ENCODE data around the gene OR8D2. TPM values are rescaled to one million over a fixed set of nuclear protein-coding genes. Genes with fewer than 3 reads are reported as not detected.

Gene OR8D2
- total and polyA plus RNA-seq, 2 of the 4 experiments (the other 2 are of a cell fraction), result not detected

DNA sequence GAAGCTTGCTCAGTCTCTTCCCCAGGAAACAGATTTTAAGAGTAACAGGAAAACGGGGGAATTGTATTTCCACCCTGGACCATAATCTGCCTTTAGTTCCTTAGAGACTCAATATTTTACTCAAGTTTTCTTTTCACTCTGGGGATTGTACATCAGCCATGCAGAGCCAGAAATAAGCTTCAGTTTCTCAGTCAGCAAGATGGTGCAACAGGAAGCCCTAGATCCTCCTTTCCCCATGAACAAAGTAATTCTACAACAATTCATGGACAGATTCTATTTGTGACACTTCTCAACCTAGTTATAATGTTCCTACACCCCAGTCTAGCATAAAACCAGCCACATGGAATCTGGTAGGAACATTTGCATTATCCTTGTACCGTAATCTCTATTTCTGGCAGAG lies 39.6 kb upstream of the OR8D2 start:
- Histone ChIP-seq H3K4me2 (ENCODE audit: low read depth, low read length) (no peak overlapping the region), H3K4me1 (ENCODE audit: control insufficient read depth, insufficient read depth, low read length) (no peaks in the 10 kb centered on the region), H3K79me1 (ENCODE audit: low read depth in 1 of 2, low read length in 2 of 2) (no peaks in the 10 kb centered on the region), H3K18ac (ENCODE audit: low read depth, low read length) (no peak overlapping the region), H4K91ac (ENCODE audit: insufficient read depth, low read depth, low read length) (no peak overlapping the region), H3K4me3 (ENCODE audit: insufficient read depth, low read depth, low read length) (no peak overlapping the region), H2BK20ac (ENCODE audit: low read depth, low read length) (no peak overlapping the region), H3K4ac (ENCODE audit: low read depth, low read length) (no peak overlapping the region), H2BK120ac (ENCODE audit: low read depth, low read length) (no peak overlapping the region), H3K56ac (ENCODE audit: extremely low read depth, insufficient read depth, low read length) (no peak overlapping the region), H2AK9ac (replicated peaks; ENCODE audit: low read depth, low read length, poor library complexity) (no peak overlapping the region), H3K14ac (replicated peaks; ENCODE audit: low read depth, low read length) (no peak overlapping the region), H3K27me3 (ENCODE audit: control insufficient read depth, insufficient read depth, low read length) (no peaks in the 10 kb centered on the region), H4K5ac (ENCODE audit: low read depth, low read length) (no peak overlapping the region), H2BK15ac (ENCODE audit: low read depth, low read length) (no peak overlapping the region), H2AK5ac (ENCODE audit: low read depth, low read length) (no peak overlapping the region), H2BK5ac (ENCODE audit: low read depth, low read length, poor library complexity, severe bottlenecking) (no peak overlapping the region), H2AFZ (replicated peaks; ENCODE audit: low read length, poor library complexity) (no peak overlapping the region), H3K36me3 (ENCODE audit: control insufficient read depth, insufficient read depth, low read length) (no peaks in the 10 kb centered on the region), H4K20me1 (ENCODE audit: insufficient read depth, low read length) (no peaks in the 10 kb centered on the region), H3K27ac (ENCODE audit: insufficient read depth, low read length) (no peak overlapping the region), H3K9me3 (ENCODE audit: control insufficient read depth, insufficient read depth, low read length) (no peaks in the 10 kb centered on the region), H3K9ac (ENCODE audit: low read depth, low read length) (no peak overlapping the region), H3K9me1 (ENCODE audit: insufficient read depth, low read length) (no peaks in the 10 kb centered on the region), H3K23ac (ENCODE audit: low read depth, low read length) (no peak overlapping the region), H4K8ac (ENCODE audit: low read depth in 2 of 2, low read length in 2 of 2) (no peak overlapping the region)
- in situ Hi-C loops (cut with MboI; ENCODE audit: low sequenced_read_pairs) (no loop called here), dilution Hi-C loops (cut with HindIII; ENCODE audit: low sequenced_read_pairs, unreplicated experiment) (no loop called here), intact Hi-C loops (cut with micrococcal nuclease) (no loop called here)
- ChIA-PET CTCF (interaction anchor here (0.7 kb wide), 1 partner anchor 300 kb away, joined by 6 read pairs; no protein-coding TSS in a partner anchor), POLR2A (ENCODE audit: unreplicated experiment) (no interaction called here)
- ATAC-seq (ENCODE audit: low read depth), result no peak
- no TSS peak for BruUV-seq (replicated peaks)
- no peak for DNase-seq
- TF ChIP-seq RFX5 (IDR thresholded peaks at IDR 0.05; ENCODE audit: low read depth, low read length) (no peak), MAZ (IDR thresholded peaks at IDR 0.05; ENCODE audit: borderline replicate concordance, low read depth, low read length) (no peak), RCOR1 (IDR thresholded peaks at IDR 0.05; ENCODE audit: insufficient replicate concordance, low read length) (no peak), CEBPB (IDR thresholded peaks at IDR 0.05; ENCODE audit: low read depth, low read length) (no peak), POLR2A (IDR thresholded peaks at IDR 0.05; ENCODE audit: low read depth, low read length) (no peak), RAD21 (IDR thresholded peaks at IDR 0.05; ENCODE audit: low read length) (no peak), MAFK (IDR thresholded peaks at IDR 0.05; ENCODE audit: low read depth, low read length) (no peak), MXI1 (IDR thresholded peaks at IDR 0.05; ENCODE audit: borderline replicate concordance, low read depth, low read length) (no peak), BHLHE40 (IDR thresholded peaks at IDR 0.05; ENCODE audit: low read depth, low read length) (no peak)
- TF ChIP-seq, protein P1, sequence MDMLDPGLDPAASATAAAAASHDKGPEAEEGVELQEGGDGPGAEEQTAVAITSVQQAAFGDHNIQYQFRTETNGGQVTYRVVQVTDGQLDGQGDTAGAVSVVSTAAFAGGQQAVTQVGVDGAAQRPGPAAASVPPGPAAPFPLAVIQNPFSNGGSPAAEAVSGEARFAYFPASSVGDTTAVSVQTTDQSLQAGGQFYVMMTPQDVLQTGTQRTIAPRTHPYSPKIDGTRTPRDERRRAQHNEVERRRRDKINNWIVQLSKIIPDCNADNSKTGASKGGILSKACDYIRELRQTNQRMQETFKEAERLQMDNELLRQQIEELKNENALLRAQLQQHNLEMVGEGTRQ (IDR thresholded peaks at IDR 0.05; ENCODE audit: low read depth, low read length), result no peak
- WGBS, 2 experiments (ENCODE audit: extremely low coverage in 2 of 2, insufficient read length in 1 of 2), result no CpG with 5 or more reads among the region's 2 CpGs

Data from IMR-90 (cell line).